C4-2B (cell line): ENCODE data around the gene THTPA.

Experiments
- H3K27ac ChIP-seq: fragments of 450-650 bp; 2 replicates; pipeline ENCODE4 v1.5.1; 2017
- ZFX ChIP-seq: fragments of 450-650 bp; IDR thresholded peaks from 2 replicates; pipeline ENCODE4 v1.6.1; 2017
- TF ChIP-seq, protein P1 (sequence below): fragments of 450-650 bp; conservative IDR thresholded peaks from 2 replicates; pipeline ENCODE4 v1.5.1; 2017; ENCODE audit warnings: mild to moderate bottlenecking

Gene THTPA

DNA sequence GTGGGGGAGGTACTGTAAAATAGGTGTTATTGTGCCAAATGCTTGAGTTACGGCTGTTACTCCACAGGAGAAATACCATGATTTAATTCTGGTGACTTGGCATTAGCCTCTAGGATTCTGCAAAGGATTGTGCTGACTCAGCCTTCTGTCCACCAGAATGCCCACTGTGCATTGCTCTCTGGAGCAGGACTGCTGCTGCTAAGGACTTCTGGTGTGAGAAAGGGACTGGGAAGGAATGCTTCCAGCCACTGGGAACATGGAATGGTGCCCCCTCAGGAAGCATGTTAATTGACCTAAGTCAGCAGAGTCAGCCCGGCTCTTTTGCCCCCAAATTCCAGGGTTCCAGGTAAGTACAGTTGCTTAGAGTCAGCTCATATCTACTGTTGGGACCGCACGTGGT is 37.4 kb upstream of the THTPA start:
- no peak for TF ChIP-seq ZFX
- TF ChIP-seq, protein P1, sequence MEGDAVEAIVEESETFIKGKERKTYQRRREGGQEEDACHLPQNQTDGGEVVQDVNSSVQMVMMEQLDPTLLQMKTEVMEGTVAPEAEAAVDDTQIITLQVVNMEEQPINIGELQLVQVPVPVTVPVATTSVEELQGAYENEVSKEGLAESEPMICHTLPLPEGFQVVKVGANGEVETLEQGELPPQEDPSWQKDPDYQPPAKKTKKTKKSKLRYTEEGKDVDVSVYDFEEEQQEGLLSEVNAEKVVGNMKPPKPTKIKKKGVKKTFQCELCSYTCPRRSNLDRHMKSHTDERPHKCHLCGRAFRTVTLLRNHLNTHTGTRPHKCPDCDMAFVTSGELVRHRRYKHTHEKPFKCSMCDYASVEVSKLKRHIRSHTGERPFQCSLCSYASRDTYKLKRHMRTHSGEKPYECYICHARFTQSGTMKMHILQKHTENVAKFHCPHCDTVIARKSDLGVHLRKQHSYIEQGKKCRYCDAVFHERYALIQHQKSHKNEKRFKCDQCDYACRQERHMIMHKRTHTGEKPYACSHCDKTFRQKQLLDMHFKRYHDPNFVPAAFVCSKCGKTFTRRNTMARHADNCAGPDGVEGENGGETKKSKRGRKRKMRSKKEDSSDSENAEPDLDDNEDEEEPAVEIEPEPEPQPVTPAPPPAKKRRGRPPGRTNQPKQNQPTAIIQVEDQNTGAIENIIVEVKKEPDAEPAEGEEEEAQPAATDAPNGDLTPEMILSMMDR: no peak

DNA sequence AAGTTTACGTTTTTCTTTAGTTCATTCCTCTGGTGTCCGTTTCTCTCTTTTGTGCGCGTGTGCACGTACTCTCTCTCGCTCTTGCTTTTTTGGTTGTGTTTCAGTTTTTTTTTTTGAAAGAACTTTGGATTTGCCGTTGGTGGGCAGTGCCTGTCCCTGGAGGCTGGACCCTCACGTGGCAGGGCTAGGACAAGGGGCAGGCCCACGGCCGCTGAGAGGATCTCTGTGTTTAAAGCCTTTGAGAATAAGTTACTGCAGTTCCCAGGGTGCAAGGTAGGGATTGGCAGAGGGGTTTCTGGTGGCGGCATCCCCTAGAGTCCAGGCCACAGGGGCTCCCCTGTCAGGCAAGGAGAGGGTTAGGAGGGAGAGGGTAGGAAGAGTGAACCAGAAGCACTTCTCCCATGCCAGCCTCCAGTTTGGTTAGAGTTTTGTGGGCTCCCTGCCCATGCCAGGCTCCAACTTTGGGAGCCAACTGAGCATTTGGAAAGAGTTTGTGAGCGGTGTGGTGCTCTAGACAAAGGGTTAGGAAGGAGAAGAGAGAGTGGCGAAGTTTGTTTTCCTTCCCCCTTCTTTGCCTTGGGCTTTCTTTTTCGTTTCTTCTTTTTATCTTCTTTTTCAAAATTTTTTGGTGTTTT is 35.1 kb upstream of the THTPA start:
- no peak overlapping the region for H3K27ac ChIP-seq
- TF ChIP-seq, protein P1: no peak
- TF ChIP-seq ZFX: no peak

More for the DNA sequence above, 37.4 kb upstream of the THTPA start:
- no peak overlapping the region for H3K27ac ChIP-seq

DNA sequence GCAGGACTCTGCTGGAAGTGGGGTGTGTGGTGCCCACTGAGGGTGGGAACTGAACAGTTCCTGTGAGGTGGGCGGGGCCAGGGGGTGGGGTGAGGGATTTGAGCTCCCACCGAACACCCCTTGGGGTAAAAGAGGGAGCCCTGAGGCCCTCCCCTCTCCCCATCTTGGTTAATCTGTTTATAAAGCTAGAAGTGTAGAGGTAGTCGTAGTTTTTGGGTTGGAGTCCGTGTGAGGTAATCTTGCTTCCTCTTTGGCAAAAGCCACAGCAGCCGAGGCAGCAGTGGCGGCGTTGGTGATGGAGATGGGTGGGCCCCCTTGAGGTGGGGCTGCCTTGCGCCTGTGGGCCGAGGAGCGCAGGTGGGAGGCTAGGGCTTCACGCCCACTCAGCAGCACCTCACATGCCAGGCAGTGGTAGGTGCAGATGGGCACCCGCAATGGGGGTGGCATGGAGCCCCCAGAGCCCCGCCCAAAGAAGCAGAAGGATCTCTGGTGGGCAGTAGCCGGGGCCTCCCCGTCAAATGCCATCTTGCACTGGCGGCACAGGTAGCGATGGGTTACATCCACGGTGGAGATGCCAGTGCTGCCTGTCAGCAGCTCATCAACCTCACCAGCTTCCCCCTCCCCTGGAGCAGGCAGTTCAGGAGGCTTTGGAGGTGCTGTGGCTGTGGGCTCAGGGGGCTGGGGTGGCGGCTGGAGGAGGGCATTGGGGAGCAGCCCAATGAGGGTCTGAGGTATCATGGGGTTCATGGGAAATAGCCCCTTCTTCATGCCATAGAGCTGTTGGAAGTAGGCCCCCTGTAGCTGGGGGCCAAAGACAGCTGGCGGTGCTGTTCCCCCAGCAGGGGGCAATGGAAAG is 34.1 kb upstream of the THTPA start:
- TF ChIP-seq, protein P1: no peak
- TF ChIP-seq ZFX: no peak
- H3K27ac ChIP-seq: no peak overlapping the region

DNA sequence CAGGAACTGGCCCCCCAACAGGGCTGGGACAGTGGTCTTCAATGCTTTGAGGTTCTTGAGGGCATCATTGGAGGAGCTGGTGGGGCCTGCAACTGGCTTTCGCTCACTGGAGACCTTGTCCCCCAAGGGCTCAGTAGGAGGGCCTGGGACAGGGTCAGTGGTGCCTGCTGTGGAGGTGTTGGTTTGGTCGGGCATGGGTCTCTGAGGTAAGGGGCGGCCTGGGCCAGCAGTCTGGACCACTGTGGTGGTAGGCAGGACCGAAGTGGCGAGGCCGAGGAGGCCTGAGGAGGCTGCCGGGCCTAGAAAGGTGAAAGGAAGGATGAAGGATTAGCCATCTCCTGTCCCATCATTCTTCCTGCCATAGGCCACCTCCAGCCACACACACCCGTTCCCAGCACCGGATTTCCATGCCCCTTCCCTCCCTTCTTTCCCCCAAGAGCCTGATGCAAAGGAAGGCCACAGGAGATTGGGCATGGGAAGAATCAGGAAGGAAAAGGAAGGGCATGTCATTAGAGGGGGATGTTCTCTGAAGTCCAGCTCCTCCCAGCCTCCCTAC is 33.4 kb upstream of the THTPA start:
- no peak overlapping the region for H3K27ac ChIP-seq
- no peak for TF ChIP-seq ZFX
- TF ChIP-seq, protein P1: no peak

DNA sequence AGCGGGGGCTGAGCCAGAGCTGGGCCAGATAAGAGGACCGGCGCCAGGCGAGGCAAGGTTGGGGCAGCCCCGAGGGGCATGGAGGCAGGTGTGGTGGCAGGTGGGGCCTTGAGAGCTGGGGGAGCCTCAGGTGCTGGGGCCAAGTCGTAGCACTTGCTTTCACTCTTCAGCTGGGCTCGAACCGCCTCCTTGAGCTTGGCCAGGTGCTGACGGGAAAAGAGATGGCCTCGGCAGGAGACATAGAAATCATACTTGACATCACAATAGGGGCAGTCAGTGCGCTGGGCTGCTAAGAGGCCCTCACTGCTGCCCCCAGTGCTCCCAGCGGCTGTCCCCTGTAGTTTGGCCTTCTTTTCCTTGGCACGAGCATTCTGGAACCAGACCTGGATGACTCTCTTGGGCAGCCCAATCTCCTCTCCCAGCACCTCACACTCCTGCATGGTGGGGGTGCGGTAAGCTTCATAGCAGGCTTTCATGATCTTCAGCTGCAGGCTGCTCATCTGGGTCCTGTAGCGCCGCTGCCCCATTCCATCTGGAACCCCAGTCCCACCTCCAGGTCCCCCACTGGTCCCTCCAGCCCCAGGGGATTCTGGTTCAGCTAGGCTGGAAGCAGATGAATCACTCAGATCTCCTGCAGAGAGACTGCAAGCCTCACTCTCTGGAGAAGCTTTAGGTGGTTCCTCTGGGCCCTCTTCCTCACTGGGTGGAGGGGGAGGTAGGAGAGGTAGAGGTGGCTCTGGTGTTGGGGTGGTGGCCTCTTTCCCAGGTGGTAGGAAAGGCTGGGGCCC is 32.6 kb upstream of the THTPA start:
- H3K27ac ChIP-seq: no peak overlapping the region
- TF ChIP-seq, protein P1: no peak
- TF ChIP-seq ZFX: no peak

DNA sequence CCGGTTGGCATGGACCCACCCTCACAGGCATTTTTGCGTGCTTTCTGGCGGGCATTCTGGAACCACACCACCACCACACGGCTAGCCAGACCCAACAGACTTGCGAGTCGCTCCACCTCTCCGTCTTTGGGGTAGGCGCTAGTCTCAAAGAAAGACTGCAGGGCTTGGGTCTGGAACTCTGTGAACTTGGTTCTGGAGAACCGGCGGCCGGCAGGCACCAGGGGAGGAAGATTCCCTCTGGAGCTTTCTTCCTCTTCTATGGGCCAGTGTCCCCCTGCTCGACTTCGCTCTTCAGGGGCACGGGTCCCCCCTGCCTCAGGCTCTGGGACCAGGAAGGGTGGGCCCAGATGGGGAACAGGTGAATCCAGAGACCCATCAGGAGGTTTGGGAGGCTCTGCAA is 31.1 kb upstream of the THTPA start:
- TF ChIP-seq, protein P1: no peak
- no peak for TF ChIP-seq ZFX
- no peak overlapping the region for H3K27ac ChIP-seq
